ENCODE results near the gene INPP5J. TPM values are rescaled to one million over a fixed set of nuclear protein-coding genes. Genes with fewer than 3 reads are reported as not detected.
A peak's percentile ranks its signal among the peaks of the same experiment; 100 is the strongest.
"Not testable (repeated sequence)": the region's sequence is repeated elsewhere in the genome, so short reads cannot be mapped to it uniquely, and the experiment has no call there.

The INPP5J gene
- under 0.01 and 0.36 TPM in 2 replicates for total RNA-seq

GRCh38 chr22:31122532-31123291 lies at the start of gene INPP5J:
Gene INPP5J (plus strand): TSS chr22:31122966. CDS start chr22:31123015, 49 bp downstream.
- no peaks in the 10 kb centered on the region for H3K79me2 ChIP-seq (ENCODE audit: insufficient read depth, low read length)
- DNase-seq (ENCODE audit: insufficient read length, low spot score, missing footprints): peak; percentile 97
- no peaks in the 10 kb centered on the region for H3K36me3 ChIP-seq (ENCODE audit: insufficient read depth, low read length)
- H4K20me1 ChIP-seq (ENCODE audit: insufficient read depth, low read length): no peaks in the 10 kb centered on the region
- H3K27ac ChIP-seq (ENCODE audit: low read depth, low read length): no peak within 1 kb of the TSS
- H3K4me3 ChIP-seq (ENCODE audit: insufficient read depth, low read length): peak within 1 kb of the TSS; percentile 42
- peak within 1 kb of the TSS; percentile 69 for H3K4me2 ChIP-seq (ENCODE audit: insufficient read depth, low read length)
- peaks cover 11% of the 10 kb centered on the region for H3K27me3 ChIP-seq (ENCODE audit: insufficient read depth, low read length)
- H2AFZ ChIP-seq (ENCODE audit: low read length): peak within 1 kb of the TSS; percentile 56
- TF ChIP-seq CTCF (IDR thresholded peaks at IDR 0.05; ENCODE audit: extremely low read depth, low read depth, low read length): no peak
- H3K4me1 ChIP-seq (ENCODE audit: insufficient read depth, low read length): peaks cover 3% of the 10 kb centered on the region
- H3K9me3 ChIP-seq (ENCODE audit: low read depth, low read length): no peaks in the 10 kb centered on the region

DNA sequence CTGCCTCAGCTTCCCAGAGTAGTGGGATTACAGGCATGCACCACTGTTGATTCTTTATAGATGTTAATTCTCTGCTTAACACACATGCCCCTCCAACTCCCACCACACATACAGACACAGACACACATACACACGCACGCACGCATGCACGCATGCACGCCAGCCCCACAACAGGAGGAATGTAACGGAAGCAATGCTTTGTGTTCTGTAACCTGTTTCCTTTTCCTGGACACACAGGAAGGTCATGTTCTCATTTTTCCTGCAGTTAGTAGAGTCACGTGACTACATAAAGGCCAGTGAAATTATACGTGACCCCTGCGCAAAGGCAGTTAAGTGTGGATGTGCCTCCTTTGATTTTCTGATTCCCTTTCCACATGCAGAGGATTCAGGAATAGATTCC lies 49.6 kb upstream of the INPP5J start:
- H3K4me2 ChIP-seq (ENCODE audit: insufficient read depth, low read length): not testable (repeated sequence)

GRCh38 chr22:31073545-31074145 lies 49.1 kb upstream of the INPP5J start:
- not testable (repeated sequence) for H3K27me3 ChIP-seq (ENCODE audit: insufficient read depth, low read length); H3K4me3 ChIP-seq (ENCODE audit: insufficient read depth, low read length); DNase-seq (ENCODE audit: insufficient read length, low spot score, missing footprints)

More for the DNA sequence above, 49.6 kb upstream of the INPP5J start:
- H3K9me3 ChIP-seq (ENCODE audit: low read depth, low read length); H3K4me1 ChIP-seq (ENCODE audit: insufficient read depth, low read length); H4K20me1 ChIP-seq (ENCODE audit: insufficient read depth, low read length); H3K4me3 ChIP-seq (ENCODE audit: insufficient read depth, low read length); H2AFZ ChIP-seq (ENCODE audit: low read length); H3K36me3 ChIP-seq (ENCODE audit: insufficient read depth, low read length); DNase-seq (ENCODE audit: insufficient read length, low spot score, missing footprints); H3K27me3 ChIP-seq (ENCODE audit: insufficient read depth, low read length); H3K79me2 ChIP-seq (ENCODE audit: insufficient read depth, low read length); H3K27ac ChIP-seq (ENCODE audit: low read depth, low read length): not testable (repeated sequence)

DNA sequence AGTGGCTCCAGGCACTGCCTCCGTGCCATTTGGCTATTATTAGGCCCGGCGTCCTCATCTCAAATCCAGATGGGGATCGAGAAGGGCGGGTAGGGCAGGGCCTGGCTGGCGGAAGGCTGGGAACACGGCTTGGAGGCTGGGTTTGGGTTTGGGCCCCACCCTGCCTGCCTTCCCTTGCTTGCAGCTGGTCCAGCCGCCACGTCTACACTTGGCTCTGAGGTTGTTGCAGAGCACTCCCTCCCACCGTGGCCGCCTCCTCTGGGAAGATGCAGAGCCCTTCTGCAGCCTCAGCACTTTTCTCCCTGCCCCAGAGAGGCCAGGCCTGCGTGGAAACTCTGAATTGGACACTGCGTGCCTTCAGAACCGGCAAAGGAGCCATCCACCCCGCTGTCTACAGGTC lies 46.8 kb upstream of the INPP5J start:
- DNase-seq (ENCODE audit: insufficient read length, low spot score, missing footprints): peak; percentile 76
- Histone ChIP-seq H3K27me3 (ENCODE audit: insufficient read depth, low read length) (no peaks in the 10 kb centered on the region), H3K4me3 (ENCODE audit: insufficient read depth, low read length) (no peak overlapping the region), H3K4me1 (ENCODE audit: insufficient read depth, low read length) (peaks cover 4% of the 10 kb centered on the region), H2AFZ (ENCODE audit: low read length) (peak overlapping the region; percentile 92), H3K79me2 (ENCODE audit: insufficient read depth, low read length) (no peaks in the 10 kb centered on the region), H3K9me3 (ENCODE audit: low read depth, low read length) (no peaks in the 10 kb centered on the region), H3K36me3 (ENCODE audit: insufficient read depth, low read length) (no peaks in the 10 kb centered on the region), H3K27ac (ENCODE audit: low read depth, low read length) (no peak overlapping the region), H4K20me1 (ENCODE audit: insufficient read depth, low read length) (no peaks in the 10 kb centered on the region), H3K4me2 (ENCODE audit: insufficient read depth, low read length) (no peak overlapping the region)
- no peak for TF ChIP-seq CTCF (IDR thresholded peaks at IDR 0.05; ENCODE audit: extremely low read depth, low read depth, low read length)

More at GRCh38 chr22:31073545-31074145, 49.1 kb upstream of the INPP5J start:
- not testable (repeated sequence) for H3K79me2 ChIP-seq (ENCODE audit: insufficient read depth, low read length); H3K4me1 ChIP-seq (ENCODE audit: insufficient read depth, low read length); H4K20me1 ChIP-seq (ENCODE audit: insufficient read depth, low read length); H2AFZ ChIP-seq (ENCODE audit: low read length); H3K9me3 ChIP-seq (ENCODE audit: low read depth, low read length); H3K27ac ChIP-seq (ENCODE audit: low read depth, low read length); H3K36me3 ChIP-seq (ENCODE audit: insufficient read depth, low read length); H3K4me2 ChIP-seq (ENCODE audit: insufficient read depth, low read length)

- no peak for TF ChIP-seq CTCF (IDR thresholded peaks at IDR 0.05; ENCODE audit: extremely low read depth, low read depth, low read length)
- no peak overlapping the region for H3K4me3 ChIP-seq (ENCODE audit: insufficient read depth, low read length)
These were observed 45.1 kb upstream of the INPP5J start for GRCh38 chr22:31077681-31078080.

GRCh38 chr22:31078389-31078788 lies 44.4 kb upstream of the INPP5J start:
- H3K4me3 ChIP-seq (ENCODE audit: insufficient read depth, low read length); H3K9me3 ChIP-seq (ENCODE audit: low read depth, low read length); H3K4me2 ChIP-seq (ENCODE audit: insufficient read depth, low read length); H3K27me3 ChIP-seq (ENCODE audit: insufficient read depth, low read length); H3K27ac ChIP-seq (ENCODE audit: low read depth, low read length); H3K36me3 ChIP-seq (ENCODE audit: insufficient read depth, low read length): not testable (repeated sequence)
- H2AFZ ChIP-seq (ENCODE audit: low read length): peak overlapping the region; percentile 59
- DNase-seq (ENCODE audit: insufficient read length, low spot score, missing footprints): peak; percentile 82
- peaks cover 22% of the 10 kb centered on the region for H3K79me2 ChIP-seq (ENCODE audit: insufficient read depth, low read length)
- H3K4me1 ChIP-seq (ENCODE audit: insufficient read depth, low read length): peaks cover 15% of the 10 kb centered on the region
- H4K20me1 ChIP-seq (ENCODE audit: insufficient read depth, low read length): peaks cover 13% of the 10 kb centered on the region

More at GRCh38 chr22:31077681-31078080, 45.1 kb upstream of the INPP5J start:
- Histone ChIP-seq H3K4me2 (ENCODE audit: insufficient read depth, low read length) (no peak overlapping the region), H3K27me3 (ENCODE audit: insufficient read depth, low read length) (no peaks in the 10 kb centered on the region), H3K36me3 (ENCODE audit: insufficient read depth, low read length) (no peaks in the 10 kb centered on the region), H4K20me1 (ENCODE audit: insufficient read depth, low read length) (peaks cover 6% of the 10 kb centered on the region), H3K79me2 (ENCODE audit: insufficient read depth, low read length) (peaks cover 15% of the 10 kb centered on the region), H2AFZ (ENCODE audit: low read length) (no peak overlapping the region), H3K27ac (ENCODE audit: low read depth, low read length) (no peak overlapping the region), H3K4me1 (ENCODE audit: insufficient read depth, low read length) (peaks cover 8% of the 10 kb centered on the region), H3K9me3 (ENCODE audit: low read depth, low read length) (no peaks in the 10 kb centered on the region)
- DNase-seq (ENCODE audit: insufficient read length, low spot score, missing footprints): no peak

All from osteoblast (primary cell).